SJCRH30 (cell line): ENCODE data around the gene FOXA2. TPM values are rescaled to one million over a fixed set of nuclear protein-coding genes. Genes with fewer than 3 reads are reported as not detected.

Source experiments
- DNase-seq, 2 experiments: peaks; one replicate each; pipeline ENCODE4 v3.0.0-alpha.2; 2015 to 2020
- H3K27ac ChIP-seq: fragments of 250-450 bp; sonication (Bioruptor Pico); 2 replicates; pipeline ENCODE4 v1.5.1; 2020; ENCODE audit warnings: mild to moderate bottlenecking, moderate library complexity
- H3K27me3 ChIP-seq: fragments of 250-450 bp; sonication (Bioruptor Pico); 2 replicates; pipeline ENCODE4 v1.5.1; 2020; ENCODE audit warnings: mild to moderate bottlenecking, moderate library complexity
- H3K36me3 ChIP-seq: fragments of 250-450 bp; sonication (Bioruptor Pico); 2 replicates; pipeline ENCODE4 v1.5.1; 2020; ENCODE audit warnings: mild to moderate bottlenecking, moderate library complexity
- H3K4me1 ChIP-seq: fragments of 250-450 bp; sonication (Bioruptor Pico); 2 replicates; pipeline ENCODE4 v1.5.1; 2020; ENCODE audit warnings: mild to moderate bottlenecking, moderate library complexity
- H3K4me3 ChIP-seq: fragments of 250-450 bp; sonication (Bioruptor Pico); 2 replicates; pipeline ENCODE4 v1.5.1; 2020; ENCODE audit warnings: mild to moderate bottlenecking, moderate library complexity
- H3K9me3 ChIP-seq: fragments of 250-450 bp; sonication (Bioruptor Pico); replicated peaks from 2 replicates; pipeline ENCODE4 v1.5.1; 2020; ENCODE audit warnings: mild to moderate bottlenecking, moderate library complexity
- total RNA-seq: library from RNA; depleted of rRNA; stranded (reverse); fragments of >200 nt; shearing (Covaris generic); gene quantifications from 2 replicates; pipeline ENCODE4 v1.2.3, GENCODE V29; 2014

FOXA2 gene
- total RNA-seq, 1 experiment from 2014 or later = 2.7 TPM

DNA sequence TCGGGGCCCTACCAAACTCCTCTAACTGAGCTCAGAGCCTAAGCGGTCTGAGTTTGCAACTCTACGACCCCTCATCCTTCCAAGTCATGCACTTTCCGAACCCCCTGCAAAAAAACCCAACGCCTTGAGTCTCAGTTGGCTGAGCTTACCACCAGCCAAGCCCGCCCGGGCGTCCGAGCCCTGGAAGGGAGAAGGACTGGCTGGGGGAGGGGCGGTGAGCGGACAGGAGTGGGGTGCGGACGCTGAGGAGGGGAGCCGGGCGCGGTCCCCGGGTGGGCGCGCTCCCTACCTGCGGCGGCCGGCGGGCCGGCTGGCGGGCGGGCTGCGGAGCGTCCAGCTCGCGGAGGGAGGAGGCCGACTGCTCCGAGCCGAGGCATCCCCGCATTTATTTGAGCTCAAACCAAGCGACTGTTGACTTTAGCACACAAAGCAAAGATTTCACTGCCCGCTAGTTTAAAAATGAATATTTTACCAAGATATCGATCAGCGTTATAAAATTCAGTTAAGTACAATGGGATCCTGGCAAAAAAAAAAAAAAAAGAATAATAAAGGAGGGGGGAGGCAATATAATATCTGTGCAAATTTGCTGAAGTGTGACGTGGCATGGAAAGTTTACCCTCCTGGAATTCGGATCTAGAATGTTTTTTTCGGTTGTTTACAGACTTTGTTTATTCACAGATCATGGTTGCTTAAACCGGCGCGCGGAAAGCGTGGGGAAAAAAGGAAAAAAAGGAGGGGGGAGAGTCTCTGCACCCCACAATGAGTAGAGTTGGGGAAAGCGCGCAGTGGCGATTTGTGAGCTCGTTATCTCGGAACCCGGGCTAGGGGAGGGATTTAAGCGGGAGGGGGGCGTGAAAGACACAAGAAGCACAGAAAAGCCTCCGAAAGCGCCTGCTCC is 5.9 kb downstream of the FOXA2 start:
- Histone ChIP-seq H3K9me3 (no peaks in the 10 kb centered on the region), H3K27me3 (no peaks in the 10 kb centered on the region), H3K4me3 (no peak overlapping the region)

DNA sequence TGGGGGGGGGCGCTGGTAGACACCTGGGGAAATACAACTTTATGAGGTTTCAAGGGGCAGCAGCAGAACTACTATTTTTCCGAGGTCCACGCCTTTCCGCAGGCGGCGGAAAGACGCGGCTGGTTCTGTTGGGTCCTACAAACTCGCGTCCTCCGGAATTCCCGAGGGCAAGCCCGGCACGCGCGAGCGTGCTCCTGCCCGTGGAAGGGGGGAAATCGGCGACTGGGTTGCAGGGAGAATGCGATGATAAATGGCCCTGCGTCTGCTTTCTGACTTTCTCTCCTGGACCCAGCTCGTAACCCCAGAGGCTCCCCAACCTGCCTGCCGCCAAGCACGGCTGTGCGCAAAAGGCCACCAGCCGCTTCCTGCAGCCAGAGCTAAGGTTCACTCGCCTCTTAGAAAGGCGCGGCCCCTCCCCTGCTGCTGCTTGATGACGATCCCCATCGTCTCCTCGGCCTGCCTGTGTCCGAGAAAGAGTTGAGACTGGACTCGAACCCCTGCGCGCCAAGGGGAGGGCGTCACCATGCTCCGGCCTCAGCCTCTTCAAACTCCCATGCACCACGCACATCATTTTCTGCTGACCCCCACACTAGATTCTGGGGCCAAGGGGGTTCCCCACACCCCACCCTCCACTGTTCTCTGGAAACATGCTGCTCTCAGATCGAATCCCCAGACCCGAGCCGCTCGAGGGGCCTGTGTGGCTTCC is 6.7 kb downstream of the FOXA2 start:
- H3K36me3 ChIP-seq = peaks cover 2% of the 10 kb centered on the region; the same call in 1 of the 2 replicates
- H3K27ac ChIP-seq = no peak overlapping the region
- H3K4me1 ChIP-seq = peaks cover 30% of the 10 kb centered on the region
- no peak overlapping the region for H3K4me3 ChIP-seq
- no peaks in the 10 kb centered on the region for H3K9me3 ChIP-seq
- no peak for DNase-seq
- H3K27me3 ChIP-seq = no peaks in the 10 kb centered on the region

More for the DNA sequence above, 5.9 kb downstream of the FOXA2 start:
- DNase-seq = no peak
- H3K4me1 ChIP-seq = peaks cover 30% of the 10 kb centered on the region
- H3K27ac ChIP-seq = no peak overlapping the region
- peaks cover 2% of the 10 kb centered on the region; the same call in 1 of the 2 replicates for H3K36me3 ChIP-seq

DNA sequence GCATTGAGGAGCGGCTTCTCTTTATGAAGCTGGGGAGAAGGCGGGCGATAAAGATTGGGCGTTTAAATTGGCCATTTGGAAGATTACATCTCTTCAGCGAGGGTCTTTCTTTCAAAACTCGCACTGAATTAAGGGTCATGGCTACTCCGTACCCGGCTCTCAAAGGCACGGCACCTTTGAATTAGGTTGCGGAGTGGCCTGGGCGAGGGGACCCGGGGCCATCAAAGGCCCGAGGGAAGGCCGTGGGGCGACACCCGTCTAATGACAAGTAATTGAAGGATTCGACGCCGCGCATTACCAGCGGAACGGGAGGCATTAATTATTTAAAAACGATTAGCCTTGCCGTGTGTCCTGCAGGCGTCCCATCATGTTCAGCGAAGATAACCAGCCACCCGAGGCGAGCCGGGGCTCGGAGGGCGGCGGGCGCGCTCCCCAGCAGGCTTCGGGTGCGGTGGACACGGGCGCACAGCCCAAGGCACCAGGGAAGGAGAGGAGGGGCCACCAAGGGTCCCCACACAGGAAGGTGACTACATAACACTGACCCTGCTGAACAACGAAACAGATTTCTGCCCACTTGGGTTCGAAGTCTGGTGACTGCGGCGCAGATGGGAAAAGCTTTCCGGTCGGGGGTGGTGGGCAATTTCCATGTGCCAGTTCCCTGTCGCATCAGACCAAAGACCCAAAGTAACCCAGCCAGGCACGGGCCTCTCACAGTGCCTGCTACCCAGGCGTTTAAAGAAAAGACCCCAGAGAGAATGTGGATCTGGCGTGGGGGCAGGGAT is 7.4 kb downstream of the FOXA2 start:
- Histone ChIP-seq H3K27ac (no peak overlapping the region), H3K4me3 (no peak overlapping the region), H3K27me3 (no peaks in the 10 kb centered on the region), H3K4me1 (peaks cover 30% of the 10 kb centered on the region), H3K9me3 (no peaks in the 10 kb centered on the region), H3K36me3 (0 out of 2 replicates have a peak, but pooled peaks cover 2% of the 10 kb centered on the region)
- no peak for DNase-seq

DNA sequence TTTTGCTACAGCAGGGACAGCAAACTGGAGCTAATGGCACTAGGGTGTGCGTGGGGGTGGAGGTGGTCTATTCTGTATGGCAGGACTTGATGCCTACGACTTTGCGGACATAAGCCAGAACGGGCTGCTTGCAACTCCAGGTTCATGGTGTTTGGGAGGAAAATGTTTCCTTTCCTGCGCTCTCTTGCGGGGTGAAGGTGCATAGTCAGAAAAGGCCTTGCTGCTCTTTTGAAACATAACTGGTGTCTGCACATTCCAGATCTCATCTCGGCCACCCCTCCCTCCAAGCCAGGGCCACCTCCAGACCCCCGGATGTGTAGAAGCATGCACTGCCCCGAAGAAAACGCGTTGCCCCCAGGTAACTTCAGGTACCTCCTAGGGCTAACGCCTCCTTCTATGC is 8.1 kb downstream of the FOXA2 start:
- DNase-seq = no peak
- H3K36me3 ChIP-seq = 0 out of 2 replicates have a peak, but pooled peaks cover 2% of the 10 kb centered on the region
- no peaks in the 10 kb centered on the region for H3K27me3 ChIP-seq
- peak overlapping the region; percentile 95; the same call in 1 of the 2 replicates for H3K27ac ChIP-seq
- H3K4me3 ChIP-seq = no peak overlapping the region
- H3K4me1 ChIP-seq = peaks cover 30% of the 10 kb centered on the region
- no peaks in the 10 kb centered on the region for H3K9me3 ChIP-seq

DNA sequence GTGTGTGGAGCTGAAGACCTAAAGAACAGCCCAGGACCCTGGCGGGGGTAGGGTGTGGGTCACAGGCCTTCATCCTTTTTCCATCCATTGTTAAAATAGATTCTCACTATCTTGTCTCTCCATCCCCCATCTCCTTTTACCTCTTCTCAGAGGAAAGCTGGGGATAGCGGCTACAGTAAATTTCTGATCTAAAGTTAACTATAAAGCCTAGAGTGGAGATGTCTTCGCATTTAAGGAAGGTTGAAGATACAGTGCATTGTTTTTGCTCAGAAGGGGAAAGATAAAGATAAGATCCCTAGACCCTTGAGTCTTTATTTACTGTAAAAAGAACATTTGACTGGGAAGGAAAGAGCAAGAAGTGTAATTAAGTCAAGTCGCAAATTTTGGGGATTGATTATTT is 8.6 kb downstream of the FOXA2 start:
- H3K9me3 ChIP-seq = no peaks in the 10 kb centered on the region
- H3K27me3 ChIP-seq = no peaks in the 10 kb centered on the region
- peaks cover 30% of the 10 kb centered on the region for H3K4me1 ChIP-seq
- no peak overlapping the region for H3K4me3 ChIP-seq
- DNase-seq = no peak
- H3K36me3 ChIP-seq = no peaks in the 10 kb centered on the region
- H3K27ac ChIP-seq = peak overlapping the region; percentile 95

DNA sequence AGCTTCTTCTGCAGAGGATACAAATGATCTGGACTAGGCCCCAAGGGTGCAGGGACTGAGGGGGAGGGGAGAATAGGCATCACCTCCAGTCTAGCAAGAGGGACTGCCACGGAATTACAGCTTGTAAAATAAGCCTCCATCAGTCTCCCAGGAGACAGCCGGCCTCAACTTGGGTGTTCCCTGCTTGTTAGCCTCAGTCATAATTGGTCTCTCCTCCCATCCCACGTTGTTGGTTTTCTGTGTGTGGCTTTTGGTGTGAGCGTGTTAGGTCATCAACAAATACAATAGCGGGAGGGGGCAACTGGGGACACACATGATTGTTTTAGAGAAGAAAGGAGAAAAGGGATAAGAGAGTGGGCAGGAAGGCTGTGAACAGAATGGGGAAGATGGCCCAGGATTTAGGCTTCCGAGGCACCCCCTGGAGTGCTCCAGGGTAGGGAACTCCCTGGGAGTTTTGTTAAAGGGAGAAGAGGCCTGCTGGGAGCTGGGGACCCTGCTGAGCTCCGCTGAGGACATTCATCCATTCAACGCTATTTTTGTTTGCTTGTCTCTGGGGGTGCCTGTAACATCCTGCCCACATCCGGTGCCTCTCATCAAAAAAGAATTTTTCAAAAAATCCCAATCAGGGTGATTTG is 9.2 kb downstream of the FOXA2 start:
- Histone ChIP-seq H3K27ac (peak overlapping the region; percentile 95), H3K27me3 (no peaks in the 10 kb centered on the region), H3K9me3 (no peaks in the 10 kb centered on the region), H3K36me3 (no peaks in the 10 kb centered on the region), H3K4me1 (peaks cover 30% of the 10 kb centered on the region), H3K4me3 (no peak overlapping the region)
- DNase-seq = peak; percentile 93 to 94

DNA sequence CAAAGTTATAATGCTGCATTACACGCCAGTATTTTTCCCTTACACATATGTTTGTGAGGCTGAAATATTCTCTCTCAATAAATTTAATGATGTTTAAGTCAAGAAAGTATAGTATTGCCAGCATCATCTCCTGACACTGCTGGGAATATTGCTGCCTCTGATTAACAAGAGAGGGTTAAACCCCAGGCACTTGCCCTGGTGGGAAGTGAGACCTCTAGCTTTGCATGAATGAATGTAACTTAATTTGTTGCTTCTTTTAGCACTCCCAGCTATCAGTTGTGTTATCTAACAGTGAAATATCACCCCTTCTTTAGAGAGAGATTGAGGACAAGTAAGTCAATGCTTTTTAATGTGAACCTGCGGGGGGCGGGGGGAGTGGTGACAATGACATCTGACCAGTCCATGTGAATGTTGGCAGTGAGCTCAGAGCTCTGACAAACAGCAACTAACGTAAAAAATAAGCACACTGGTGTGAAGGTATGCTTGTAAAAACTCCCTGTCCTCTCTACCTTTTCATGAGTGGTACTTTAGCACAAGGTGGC is 9.8 kb downstream of the FOXA2 start:
- H3K4me1 ChIP-seq = peaks cover 30% of the 10 kb centered on the region
- H3K4me3 ChIP-seq = no peak overlapping the region
- no peak for DNase-seq
- H3K27me3 ChIP-seq = no peaks in the 10 kb centered on the region
- no peaks in the 10 kb centered on the region for H3K9me3 ChIP-seq
- H3K36me3 ChIP-seq = no peaks in the 10 kb centered on the region
- peak overlapping the region; percentile 95 for H3K27ac ChIP-seq

DNA sequence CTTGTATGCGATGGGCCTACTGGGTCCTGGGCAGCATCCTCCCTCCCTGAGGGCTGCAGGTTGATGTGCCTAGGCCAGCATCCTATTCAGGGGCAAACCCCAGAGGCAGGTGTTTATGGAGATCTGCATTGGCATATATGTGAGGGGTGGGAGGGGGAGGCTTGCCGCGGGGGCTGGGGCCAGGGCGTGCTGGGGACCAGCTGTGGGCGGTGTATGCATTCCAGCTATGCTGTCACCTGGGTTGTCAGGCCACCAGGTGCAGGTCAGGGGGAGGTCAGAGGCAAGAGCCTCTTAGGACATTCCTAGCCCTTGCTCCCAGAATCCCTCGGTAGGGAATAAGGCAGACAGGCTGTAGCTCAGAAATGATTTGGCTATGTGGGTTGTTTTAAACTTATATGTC is 11.9 kb downstream of the FOXA2 start:
- Histone ChIP-seq H3K27ac (no peak overlapping the region), H3K36me3 (no peaks in the 10 kb centered on the region), H3K9me3 (no peaks in the 10 kb centered on the region), H3K4me1 (peaks cover 30% of the 10 kb centered on the region), H3K4me3 (no peak overlapping the region), H3K27me3 (no peaks in the 10 kb centered on the region)
- no peak for DNase-seq

DNA sequence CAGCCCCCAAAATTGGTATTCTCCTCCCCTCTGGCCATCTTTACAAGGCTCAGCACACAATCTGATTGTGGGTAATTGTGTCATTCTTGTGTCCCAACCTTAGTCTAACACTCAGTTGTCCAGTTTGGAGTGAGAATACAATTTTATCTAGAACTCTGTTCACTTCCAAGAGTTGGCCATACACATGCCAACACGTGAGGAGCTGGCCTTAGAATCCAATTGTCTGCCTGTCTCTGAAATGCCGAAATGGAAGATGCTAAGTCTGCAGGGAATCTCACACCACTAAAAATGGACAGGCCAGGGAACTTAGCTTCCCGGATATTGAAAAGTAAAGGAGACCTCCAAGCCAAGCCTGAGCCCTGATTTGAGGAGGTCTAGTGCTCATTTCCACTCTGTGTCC is 12.3 kb downstream of the FOXA2 start:
- Histone ChIP-seq H3K36me3 (no peaks in the 10 kb centered on the region), H3K27me3 (no peaks in the 10 kb centered on the region), H3K4me1 (peaks cover 30% of the 10 kb centered on the region), H3K9me3 (no peaks in the 10 kb centered on the region), H3K27ac (no peak overlapping the region), H3K4me3 (no peak overlapping the region)
- no peak for DNase-seq

DNA sequence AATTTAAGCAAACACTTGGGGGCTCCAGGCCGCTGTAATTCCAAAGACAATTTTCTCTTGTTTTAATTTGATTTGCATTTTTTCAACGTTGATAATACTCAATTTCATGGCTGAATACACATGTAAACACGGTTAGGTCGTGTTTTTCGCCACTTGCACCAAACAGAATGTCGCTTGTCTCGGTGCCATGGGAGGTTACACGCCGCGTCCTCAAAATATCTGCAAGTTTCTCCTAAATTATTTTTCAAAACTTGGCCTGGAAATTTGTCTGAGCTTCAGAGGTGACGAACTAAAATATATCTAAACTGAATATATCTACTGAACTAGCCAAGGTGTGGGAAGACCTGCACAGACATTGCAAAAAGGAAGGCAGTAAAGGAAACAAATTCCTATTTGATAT is 15.0 kb downstream of the FOXA2 start:
- H3K27me3 ChIP-seq = no peaks in the 10 kb centered on the region
- no peak for DNase-seq
- no peak overlapping the region for H3K27ac ChIP-seq
- H3K36me3 ChIP-seq = no peaks in the 10 kb centered on the region
- H3K4me1 ChIP-seq = peaks cover 9% of the 10 kb centered on the region
- no peaks in the 10 kb centered on the region; the same call in 1 of the 2 replicates for H3K9me3 ChIP-seq
- no peak overlapping the region for H3K4me3 ChIP-seq

DNA sequence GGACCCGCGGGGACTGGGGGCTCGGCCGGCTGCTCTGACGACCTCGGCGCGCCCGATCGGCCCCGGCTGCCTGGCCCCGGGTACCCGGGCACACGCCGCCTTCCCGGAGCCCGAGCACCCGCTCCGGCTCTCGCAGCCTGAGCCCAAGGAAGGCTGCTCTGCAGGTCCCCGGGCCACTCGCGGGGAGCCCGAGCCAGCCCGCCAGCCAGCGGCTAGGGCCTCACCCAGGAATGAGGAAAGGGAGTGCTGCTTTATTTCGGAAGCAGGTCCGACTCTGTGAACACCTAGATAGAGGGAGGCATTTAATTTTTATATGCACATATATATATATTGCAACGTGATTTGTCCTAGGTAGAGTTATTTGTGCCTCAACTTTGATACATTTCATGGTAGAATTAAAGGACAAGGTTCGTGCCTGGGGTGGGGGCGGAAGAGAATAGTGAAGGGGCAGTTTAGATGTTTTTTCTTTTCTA is 15.5 kb downstream of the FOXA2 start:
- Histone ChIP-seq H3K36me3 (no peaks in the 10 kb centered on the region), H3K9me3 (no peaks in the 10 kb centered on the region; the same call in 1 of the 2 replicates), H3K4me1 (peaks cover 5% of the 10 kb centered on the region; the same call in 1 of the 2 replicates), H3K4me3 (no peak overlapping the region), H3K27me3 (no peaks in the 10 kb centered on the region), H3K27ac (no peak overlapping the region)
- DNase-seq = no peak

DNA sequence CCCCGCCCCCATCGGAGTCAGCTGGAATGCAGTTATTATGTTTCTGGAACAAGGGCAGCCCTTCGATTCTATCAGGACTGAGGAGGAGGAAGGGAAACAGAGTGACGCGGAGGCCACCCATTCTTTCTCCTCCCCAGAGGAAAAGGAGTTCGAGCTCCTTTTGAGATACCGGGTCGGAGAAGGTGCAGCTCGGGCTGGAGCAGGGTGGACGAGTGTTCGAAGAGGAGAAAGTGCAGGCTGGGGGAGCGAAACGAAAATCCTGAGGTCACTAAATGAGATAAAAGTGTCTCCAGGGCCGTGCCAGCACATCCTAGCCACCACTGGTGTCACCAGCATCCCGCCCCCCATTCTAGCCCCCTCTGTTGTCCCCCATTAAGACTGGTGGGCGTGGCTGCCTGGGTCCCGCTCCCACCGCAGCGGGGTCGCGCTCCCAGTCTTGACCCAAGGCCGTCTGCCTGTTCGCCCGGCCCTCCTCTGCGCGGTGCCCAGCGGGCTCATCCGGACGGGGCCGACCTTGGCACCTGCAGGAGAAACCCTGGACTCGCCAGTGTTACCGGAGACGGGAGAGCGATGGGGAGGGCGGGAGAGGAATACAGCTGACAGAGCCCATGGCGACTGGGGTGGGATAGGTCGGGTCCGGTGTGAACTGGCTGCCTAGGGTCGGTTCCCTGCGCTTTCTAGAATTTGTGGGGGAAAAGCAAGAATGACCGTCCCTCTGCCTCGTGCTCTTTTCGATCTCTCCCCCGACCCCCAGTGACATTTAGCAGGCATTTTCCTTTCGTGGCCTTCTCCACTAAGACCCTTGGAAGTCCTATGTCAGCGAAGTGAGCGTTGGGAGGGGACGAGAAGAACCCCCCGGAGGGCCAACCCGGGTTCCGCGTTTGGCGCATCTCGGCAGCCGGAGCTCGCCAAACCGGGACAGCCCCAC is 16.2 kb downstream of the FOXA2 start:
- Histone ChIP-seq H3K36me3 (no peaks in the 10 kb centered on the region), H3K27ac (no peak overlapping the region), H3K4me3 (no peak overlapping the region), H3K27me3 (no peaks in the 10 kb centered on the region), H3K4me1 (no peaks in the 10 kb centered on the region; the same call in 1 of the 2 replicates), H3K9me3 (no peaks in the 10 kb centered on the region; the same call in 1 of the 2 replicates)
- no peak for DNase-seq
